Naive thymus-derived CD4-positive, alpha-beta T cell (primary cell): ENCODE measurements around the gene DSE. TPM values are rescaled to one million over a fixed set of nuclear protein-coding genes. Genes with fewer than 3 reads are reported as not detected.

Source experiments
- ATAC-seq: fragments of 150-1000 bp; cut with Tn5 transposase; 2 replicates; pipeline ENCODE4 v1.10.0; 2021; ENCODE audit warnings: mild to moderate bottlenecking, moderate library complexity
- CTCF ChIA-PET: fragments of 350-600 bp; sonication (Branson Sonifier 250); formaldehyde crosslinking; loops from one replicate; lab custom pipeline; 2021; ENCODE audit warnings: antibody characterized with exemption; lab: Charles Lee
- POLR2A ChIA-PET: fragments of 350-600 bp; sonication (Branson Sonifier 250); formaldehyde crosslinking; loops from one replicate; lab custom pipeline; 2021; ENCODE audit warnings: antibody characterized with exemption, inconsistent platforms; lab: Charles Lee
- DNase-seq, 9 donors: peaks; one replicate each; pipeline versions ENCODE4 v3.0.0 to v3.0.0-alpha.2; 2020 to 2022; ENCODE audit warnings: mixed read lengths in 1 of 9
- H3K27ac ChIP-seq: one replicate; pipeline ENCODE4 v1.7.0; 2013; ENCODE audit warnings: mild to moderate bottlenecking, low read depth, low read length, moderate library complexity
- H3K27me3 ChIP-seq, 2 donors: one replicate each; pipeline ENCODE4 v1.7.0; 2013; ENCODE audit warnings: low read length in 2 of 2, mild to moderate bottlenecking in 2 of 2, moderate library complexity in 2 of 2; ENCODE audit not compliant: control insufficient read depth in 2 of 2, insufficient read depth in 2 of 2
- H3K36me3 ChIP-seq, 3 experiments: 1 replicate in 2 of 3; 2 replicates in 1 of 3; pipeline ENCODE4 v1.7.0; 2013; ENCODE audit warnings: low read length in 3 of 3, mild to moderate bottlenecking in 3 of 3, moderate library complexity in 1 of 3; ENCODE audit not compliant: insufficient read depth in 3 of 3, control insufficient read depth in 2 of 3
- H3K4me1 ChIP-seq, 2 donors: one replicate each; pipeline ENCODE4 v1.7.0; 2013; ENCODE audit warnings: low read length in 2 of 2, mild to moderate bottlenecking in 2 of 2, moderate library complexity in 1 of 2; ENCODE audit not compliant: control insufficient read depth in 2 of 2, insufficient read depth in 2 of 2
- H3K4me3 ChIP-seq: 2 replicates; pipeline ENCODE4 v1.7.0; 2013; ENCODE audit warnings: mild to moderate bottlenecking, low read length
- H3K9me3 ChIP-seq, 3 experiments: 1 replicate in 2 of 3; 2 replicates in 1 of 3; pipeline ENCODE4 v1.7.0; 2013; ENCODE audit warnings: low read length in 3 of 3; ENCODE audit not compliant: control insufficient read depth in 2 of 3
- H3K27ac Mint-ChIP-seq, 9 donors: one replicate each; pipeline ENCODE4 v1.8.0; 2020 to 2022; ENCODE audit warnings: mixed read lengths in 9 of 9, mild to moderate bottlenecking in 8 of 9, moderate library complexity in 5 of 9, inconsistent platforms in 2 of 9
- H3K27me3 Mint-ChIP-seq, 5 donors: one replicate each; pipeline ENCODE4 v1.8.0; 2021 to 2022; ENCODE audit warnings: mixed read lengths in 5 of 5, mild to moderate bottlenecking in 1 of 5
- H3K36me3 Mint-ChIP-seq, 5 donors: one replicate each; pipeline ENCODE4 v1.8.0; 2020 to 2022; ENCODE audit warnings: mixed read lengths in 5 of 5, mild to moderate bottlenecking in 3 of 5, inconsistent platforms in 1 of 5
- H3K4me1 Mint-ChIP-seq, 7 donors: one replicate each; pipeline ENCODE4 v1.8.0; 2020 to 2022; ENCODE audit warnings: mixed read lengths in 7 of 7, mild to moderate bottlenecking in 3 of 7, inconsistent platforms in 1 of 7
- H3K4me3 Mint-ChIP-seq, 10 donors: one replicate each; pipeline ENCODE4 v1.8.0; 2020 to 2022; ENCODE audit warnings: mild to moderate bottlenecking in 10 of 10, mixed read lengths in 10 of 10, moderate library complexity in 6 of 10, inconsistent platforms in 2 of 10
- H3K9me3 Mint-ChIP-seq, 11 donors: one replicate each; pipeline ENCODE4 v1.8.0; 2020 to 2022; ENCODE audit warnings: mixed read lengths in 11 of 11, mild to moderate bottlenecking in 4 of 11, inconsistent platforms in 1 of 11, moderate library complexity in 1 of 11
- intact Hi-C, 2 donors: fragments of 100-400 bp; cut with micrococcal nuclease; formaldehyde crosslinking; loops; one replicate each; pipeline ENCODE4 v1.15.1; 2023
- polyA plus RNA-seq, 2 donors: library from polyadenylated mRNA; unstranded; fragments of 300-500 nt; fragmentation: Illumina TruSeq; gene quantifications; one replicate each; pipeline ENCODE4 v1.2.3, GENCODE V29; 2021
- total RNA-seq, 6 experiments: library from RNA in 5 of 6; stranded (reverse) in 5 of 6; gene quantifications; 1 replicate in 5 of 6; 2 replicates in 1 of 6; pipeline ENCODE4 v1.2.3 and lab custom pipeline; 2021 to 2026

The DSE gene
- total and polyA plus RNA-seq, 7 experiments from 2014 or later: 3.2 to 23.0 (median 7.2) TPM

GRCh38 chr6:116365743-116366142, 5.0 kb upstream of the DSE start:
- ATAC-seq (no peak), DNase-seq (no peak)
- intact Hi-C loops: no loop called here
- peaks cover 0 to 38% (median 0%) of the 10 kb centered on the region in 5 donors for H3K27me3 Mint-ChIP-seq
- no peaks in the 10 kb centered on the region for H3K27me3 ChIP-seq
- H3K4me1 Mint-ChIP-seq: peaks cover 9 to 11% (median 11%) of the 10 kb centered on the region in 7 donors
- no peaks in the 10 kb centered on the region for H3K9me3 ChIP-seq
- H3K27ac Mint-ChIP-seq: no peak overlapping the region
- no peaks in the 10 kb centered on the region for H3K36me3 Mint-ChIP-seq
- ChIA-PET POLR2A (no interaction called here), CTCF (no interaction called here)
- H3K36me3 ChIP-seq: no peaks in the 10 kb centered on the region
- H3K27ac ChIP-seq: no peak overlapping the region
- H3K4me3 Mint-ChIP-seq: no peak overlapping the region
- H3K4me3 ChIP-seq: no peak overlapping the region
- peaks cover 6 to 9% of the 10 kb centered on the region in 2 donors for H3K4me1 ChIP-seq
- no peaks in the 10 kb centered on the region for H3K9me3 Mint-ChIP-seq

GRCh38 chr6:116366740-116367275, 3.9 kb upstream of the DSE start:
- DNase-seq: no peak
- H3K4me3 Mint-ChIP-seq: peak overlapping the region in 1 of 10 donors; percentile 34
- no peak overlapping the region for H3K27ac ChIP-seq
- no peak overlapping the region for H3K4me3 ChIP-seq
- H3K27me3 ChIP-seq: no peaks in the 10 kb centered on the region
- H3K4me1 Mint-ChIP-seq: peaks cover 9 to 16% (median 11%) of the 10 kb centered on the region in 7 donors
- peaks cover 9% of the 10 kb centered on the region in 2 donors for H3K4me1 ChIP-seq
- peaks cover 0 to 45% (median 0%) of the 10 kb centered on the region in 5 donors for H3K27me3 Mint-ChIP-seq
- intact Hi-C loops: no loop called here
- H3K9me3 ChIP-seq: no peaks in the 10 kb centered on the region
- ChIA-PET POLR2A (no interaction called here), CTCF (no interaction called here)
- no peaks in the 10 kb centered on the region for H3K9me3 Mint-ChIP-seq
- H3K36me3 ChIP-seq: no peaks in the 10 kb centered on the region
- no peak overlapping the region for H3K27ac Mint-ChIP-seq
- no peak for ATAC-seq
- H3K36me3 Mint-ChIP-seq: no peaks in the 10 kb centered on the region

GRCh38 chr6:116369540-116369939, 1.2 kb upstream of the DSE start:
- Mint-ChIP-seq H3K9me3 (no peaks in the 10 kb centered on the region), H3K4me3 (peak overlapping the region; percentile 82 to 93 (median 88)), H3K27ac (no peak overlapping the region), H3K4me1 (peaks cover 9 to 18% (median 11%) of the 10 kb centered on the region in 7 donors), H3K27me3 (peaks cover 5 to 62% (median 12%) of the 10 kb centered on the region in 5 donors), H3K36me3 (no peaks in the 10 kb centered on the region)
- ChIA-PET CTCF (no interaction called here), POLR2A (no interaction called here)
- H3K4me3 ChIP-seq: no peak overlapping the region
- H3K4me1 ChIP-seq: peaks cover 9 to 10% of the 10 kb centered on the region in 2 donors
- DNase-seq (no peak), ATAC-seq (no peak)
- no peaks in the 10 kb centered on the region for H3K36me3 ChIP-seq
- intact Hi-C loops: no loop called here
- H3K27ac ChIP-seq: no peak overlapping the region
- H3K27me3 ChIP-seq: no peaks in the 10 kb centered on the region
- no peaks in the 10 kb centered on the region for H3K9me3 ChIP-seq

- Histone ChIP-seq H3K27me3 (no peaks in the 10 kb centered on the region), H3K4me1 (peaks cover 9 to 10% of the 10 kb centered on the region in 2 donors), H3K27ac (no peak overlapping the region), H3K4me3 (peak overlapping the region; percentile 64), H3K36me3 (no peaks in the 10 kb centered on the region), H3K9me3 (no peaks in the 10 kb centered on the region)
- H3K4me1 Mint-ChIP-seq: peaks cover 9 to 18% (median 11%) of the 10 kb centered on the region in 7 donors
- ATAC-seq: peak; percentile 18
- H3K9me3 Mint-ChIP-seq: no peaks in the 10 kb centered on the region
- ChIA-PET CTCF (no interaction called here), POLR2A (no interaction called here)
- DNase-seq: peak in 3 of 9 donors; percentile 1 to 32 (median 23)
- peak overlapping the region in 5 of 9 donors; percentile 22 to 87 (median 40) for H3K27ac Mint-ChIP-seq
- H3K36me3 Mint-ChIP-seq: no peaks in the 10 kb centered on the region
- H3K27me3 Mint-ChIP-seq: peaks cover 5 to 65% (median 18%) of the 10 kb centered on the region in 5 donors
- peak overlapping the region; percentile 82 to 93 (median 88) for H3K4me3 Mint-ChIP-seq
- intact Hi-C loops: loop anchor here (2.0 to 5.0 kb wide), 4 partner anchors 23 to 163 kb away; partner anchors contain the start of gene TSPYL1 (in 1 of the 2)
Measured at GRCh38 chr6:116369964-116370759, 585 bp upstream of the DSE start.

- H3K4me1 ChIP-seq: peaks cover 9 to 10% of the 10 kb centered on the region in 2 donors
- ATAC-seq: peak; percentile 59
- no peaks in the 10 kb centered on the region for H3K9me3 ChIP-seq
- H3K9me3 Mint-ChIP-seq: no peaks in the 10 kb centered on the region
- CTCF ChIA-PET: interaction anchor here (0.9 kb wide), 1 partner anchor 102 kb away, joined by 3 read pairs; no protein-coding TSS in a partner anchor
- peak overlapping the region; percentile 64 for H3K4me3 ChIP-seq
- H3K36me3 Mint-ChIP-seq: no peaks in the 10 kb centered on the region
- H3K27me3 ChIP-seq: no peaks in the 10 kb centered on the region
- peak overlapping the region; percentile 76 to 93 (median 86) for H3K4me3 Mint-ChIP-seq
- peak in 8 of 9 donors; percentile 1 to 49 (median 27) for DNase-seq
- H3K27ac ChIP-seq: no peak overlapping the region
- peaks cover 9 to 18% (median 11%) of the 10 kb centered on the region in 7 donors for H3K4me1 Mint-ChIP-seq
- no peaks in the 10 kb centered on the region for H3K36me3 ChIP-seq
- peaks cover 5 to 71% (median 23%) of the 10 kb centered on the region in 5 donors for H3K27me3 Mint-ChIP-seq
- H3K27ac Mint-ChIP-seq: no peak overlapping the region
- POLR2A ChIA-PET: no interaction called here
- intact Hi-C loops: loop anchor here (2.0 to 5.0 kb wide), 4 partner anchors 21 to 161 kb away; partner anchors contain the start of gene TSPYL1 (in 1 of the 2)
Measured at GRCh38 chr6:116371120-116371917, 572 bp downstream of the DSE start.

GRCh38 chr6:116371918-116372209, 1.1 kb downstream of the DSE start:
- Histone ChIP-seq H3K27ac (no peak overlapping the region), H3K27me3 (no peaks in the 10 kb centered on the region), H3K4me3 (peak overlapping the region; percentile 64), H3K36me3 (no peaks in the 10 kb centered on the region), H3K9me3 (no peaks in the 10 kb centered on the region), H3K4me1 (peaks cover 9 to 10% of the 10 kb centered on the region in 2 donors)
- Mint-ChIP-seq H3K27ac (no peak overlapping the region), H3K27me3 (peaks cover 6 to 73% (median 23%) of the 10 kb centered on the region in 5 donors), H3K4me1 (peaks cover 9 to 18% (median 11%) of the 10 kb centered on the region in 7 donors), H3K36me3 (no peaks in the 10 kb centered on the region), H3K4me3 (peak overlapping the region; percentile 76 to 91 (median 84)), H3K9me3 (no peaks in the 10 kb centered on the region)
- DNase-seq (no peak), ATAC-seq (no peak)
- POLR2A ChIA-PET: no interaction called here
- CTCF ChIA-PET: interaction anchor here (0.9 kb wide), 1 partner anchor 103 kb away, joined by 3 read pairs; no protein-coding TSS in a partner anchor
- intact Hi-C loops: loop anchor here (2.0 to 5.0 kb wide), 4 partner anchors 21 to 161 kb away; partner anchors contain the start of gene TSPYL1 (in 1 of the 2)
